GM12878 (cell line): ENCODE measurements around the gene ABCC3. TPM values are rescaled to one million over a fixed set of nuclear protein-coding genes. Genes with fewer than 3 reads are reported as not detected.

ENCODE experiments used
- ATAC-seq: fragments of 200-7000 bp; cut with Tn5 transposase; 3 replicates; pipeline ENCODE4 v1.9.1; 2020; ENCODE audit warnings: mild to moderate bottlenecking, moderate library complexity
- BruUV-seq: library from RNA; stranded (reverse); fragments of 400-500 nt; replicated peaks from 2 replicates; lab custom pipeline; 2021; lab: Mats Ljungman, UMichigan
- CTCF ChIA-PET: fragments of 300-600 bp; sonication (Branson Sonifier 250); formaldehyde crosslinking; extraction: SDS; loops from one replicate; lab custom pipeline; 2021; ENCODE audit warnings: inconsistent platforms; lab: Yijun Ruan, JAX
- POLR2A ChIA-PET: fragments of 350-600 bp; formaldehyde crosslinking; extraction: SDS; loops from one replicate; lab custom pipeline; 2021; ENCODE audit warnings: inconsistent platforms; lab: Charles Lee
- RAD21 ChIA-PET: fragments of 300-600 bp; sonication (Branson Sonifier 250); formaldehyde crosslinking; loops from one replicate; lab custom pipeline; 2023; ENCODE audit warnings: antibody characterized with exemption; ENCODE audit not compliant: unreplicated experiment; lab: Charles Lee
- SMC1A ChIA-PET: fragments of 300-600 bp; sonication (Branson Sonifier 250); formaldehyde crosslinking; loops from one replicate; lab custom pipeline; 2023; ENCODE audit not compliant: unreplicated experiment, uncharacterized antibody; lab: Charles Lee
- DNase-seq: peaks from one replicate; pipeline ENCODE4 v3.0.0-alpha.2; 2011; ENCODE audit warnings: low read depth, low spot score
- FAIRE-seq: peaks from 3 replicates; lab custom pipeline; 2011; peaks lifted over from hg19 to GRCh38; lab: Jason Lieb, UNC
- H2AFZ ChIP-seq: 2 replicates; pipeline ENCODE4 v1.6.0; 2011; ENCODE audit warnings: low read depth, low read length, control low read depth; ENCODE audit not compliant: control insufficient read depth
- H3K27ac ChIP-seq: 2 replicates; pipeline ENCODE4 v1.5.1; 2011; ENCODE audit warnings: control low read depth; ENCODE audit not compliant: control insufficient read depth, insufficient read depth
- H3K27me3 ChIP-seq, 2 experiments: replicated peaks in 1 of 2; 2 replicates each; pipeline versions ENCODE4 v1.6.0 to v1.6.1; 2011; ENCODE audit warnings: low read length in 1 of 2; ENCODE audit not compliant: control insufficient read depth in 2 of 2, insufficient read depth in 2 of 2
- H3K36me3 ChIP-seq, 2 experiments: 2 replicates each; pipeline ENCODE4 v1.5.1; 2011; ENCODE audit warnings: low read length in 1 of 2; ENCODE audit not compliant: control insufficient read depth in 2 of 2, insufficient read depth in 2 of 2
- H3K4me1 ChIP-seq: 2 replicates; pipeline ENCODE4 v1.6.1; 2011; ENCODE audit warnings: mild to moderate bottlenecking, low read length, moderate library complexity, mixed read lengths; ENCODE audit not compliant: control insufficient read depth, insufficient read depth
- H3K4me2 ChIP-seq: 2 replicates; pipeline ENCODE4 v1.6.0; 2011; ENCODE audit warnings: control low read depth; ENCODE audit not compliant: control insufficient read depth, insufficient read depth
- H3K4me3 ChIP-seq: fragments of 200-600 bp; sonication (generic); 2 replicates; pipeline ENCODE4 v1.5.1; 2016
- H3K79me2 ChIP-seq: 2 replicates; pipeline ENCODE4 v1.6.0; 2011; ENCODE audit warnings: low read length; ENCODE audit not compliant: control insufficient read depth, insufficient read depth
- H3K9ac ChIP-seq: 2 replicates; pipeline ENCODE4 v1.8.0; 2011; ENCODE audit warnings: low read length, control low read depth, mixed read lengths; ENCODE audit not compliant: control insufficient read depth, insufficient read depth
- H3K9me3 ChIP-seq: replicated peaks from 3 replicates; pipeline ENCODE4 v1.5.1; 2011; ENCODE audit warnings: mild to moderate bottlenecking, low read length; ENCODE audit not compliant: control insufficient read depth, insufficient read depth
- H4K20me1 ChIP-seq: 2 replicates; pipeline ENCODE4 v1.6.0; 2011; ENCODE audit not compliant: control insufficient read depth, insufficient read depth
- BCLAF1 ChIP-seq: fragments of 450-650 bp; IDR thresholded peaks from 2 replicates; pipeline ENCODE4 v1.6.1; 2017; ENCODE audit warnings: antibody characterized with exemption, mild to moderate bottlenecking, moderate library complexity
- BMI1 ChIP-seq: fragments of 450-650 bp; IDR thresholded peaks from 2 replicates; pipeline ENCODE4 v1.6.1; 2016; ENCODE audit warnings: mild to moderate bottlenecking, moderate library complexity, borderline replicate concordance
- BRCA1 ChIP-seq: IDR thresholded peaks from 2 replicates; pipeline ENCODE4 v1.6.1; 2011; ENCODE audit warnings: low read depth, low read length, improper control_type of control experiment
- CBX3 ChIP-seq: fragments of 200-600 bp; sonication (generic); IDR thresholded peaks from 2 replicates; pipeline ENCODE4 v1.6.1; 2016; ENCODE audit warnings: low read depth, borderline replicate concordance
- CHD2 ChIP-seq: IDR thresholded peaks from 2 replicates; pipeline ENCODE4 v1.6.1; 2011; ENCODE audit warnings: low read depth, low read length, improper control_type of control experiment, borderline replicate concordance
- CHD4 ChIP-seq: fragments of 200-600 bp; sonication (generic); IDR thresholded peaks from 2 replicates; pipeline ENCODE4 v1.6.1; 2016; ENCODE audit warnings: mild to moderate bottlenecking
- EED ChIP-seq: sonication (generic); IDR thresholded peaks from 2 replicates; pipeline ENCODE4 v1.6.1; 2016; ENCODE audit warnings: antibody characterized with exemption, low read depth
- IKZF1 ChIP-seq: fragments of 450-650 bp; conservative IDR thresholded peaks from 2 replicates; pipeline ENCODE4 v1.6.1; 2017; ENCODE audit warnings: antibody characterized with exemption, mild to moderate bottlenecking
- MYC ChIP-seq: IDR thresholded peaks from 2 replicates; pipeline ENCODE4 v1.6.1; 2011; ENCODE audit warnings: mild to moderate bottlenecking, low read length, moderate library complexity, inconsistent platforms; ENCODE audit not compliant: insufficient read depth, insufficient replicate concordance, insufficient read length, severe bottlenecking
- RFX5 ChIP-seq: IDR thresholded peaks from 2 replicates; pipeline ENCODE4 v1.6.1; 2011; ENCODE audit warnings: low read depth, low read length, improper control_type of control experiment
- RUNX3 ChIP-seq: IDR thresholded peaks from 2 replicates; pipeline ENCODE4 v1.6.1; 2012; ENCODE audit warnings: low read length, inconsistent platforms
- SIN3A ChIP-seq: IDR thresholded peaks from 2 replicates; pipeline ENCODE4 v1.6.1; 2012; ENCODE audit warnings: low read depth, low read length, improper control_type of control experiment
- SREBF1 ChIP-seq: IDR thresholded peaks from 2 replicates; pipeline ENCODE4 v1.6.1; 2012; ENCODE audit warnings: mild to moderate bottlenecking, low read length
- ZBED1 ChIP-seq: IDR thresholded peaks from 2 replicates; pipeline ENCODE4 v1.6.1; 2016; ENCODE audit warnings: borderline replicate concordance
- WGBS: methylation state at CpG from one replicate; pipeline ENCODE4 v1.1.6; 2016; ENCODE audit warnings: low lambda C conversion rate; ENCODE audit not compliant: insufficient replicate concordance, insufficient coverage; ENCODE audit errors: missing lambda C conversion rate; 5-methylcytosine and 5-hydroxymethylcytosine counted together
- in situ Hi-C: fragments of 300-500 bp; cut with MboI; formaldehyde crosslinking; loops from 9 replicates; pipeline ENCODE4 v1.14.3; 2018; ENCODE audit warnings: mixed read lengths
- intact Hi-C: fragments of 100-400 bp; cut with micrococcal nuclease; formaldehyde crosslinking; loops from one replicate; pipeline ENCODE4 v1.14.2; 2022; ENCODE audit not compliant: unreplicated experiment
- polyA plus RNA-seq, 11 experiments: library from polyadenylated mRNA; depleted of rRNA in 4 of 11; unstranded in 6 of 11; stranded (reverse) in 5 of 11; fragments of >200 nt; fragmentation: Nextera tagmentation in 4 of 11; fragmentation: Illumina TruSeq in 1 of 11; extraction: Ambion mirVana in 4 of 11; extraction: Trizol in 1 of 11; gene quantifications; 1 replicate in 1 of 11; 2 replicates in 10 of 11; pipeline versions ENCODE4 v1.2.1 to v1.2.3, GENCODE V29; 2011 to 2016; ENCODE audit warnings: inconsistent platforms in 2 of 11, missing spikeins in 2 of 11, low read depth in 1 of 11
- total RNA-seq, 4 experiments: library from RNA; depleted of rRNA in 3 of 4; stranded (reverse); fragments of >200 nt in 3 of 4; fragmentation: Illumina TruSeq in 1 of 4; extraction: Trizol in 1 of 4; gene quantifications; 2 replicates each; pipeline versions ENCODE4 v1.2.1 to v1.2.3, GENCODE V29; 2013 to 2021
- TF ChIP-seq, protein P1 (sequence below): IDR thresholded peaks from 2 replicates; pipeline ENCODE4 v1.6.1; 2012; ENCODE audit warnings: improper control_type of control experiment, low read depth, low read length; ENCODE audit not compliant: insufficient replicate concordance
- TF ChIP-seq, protein P2 (sequence below): IDR thresholded peaks from 2 replicates; pipeline ENCODE4 v1.6.1; 2012; ENCODE audit warnings: low read depth, low read length, improper control_type of control experiment

The ABCC3 gene
- total and polyA plus RNA-seq, 10 of the 15 experiments (the other 5 are each of a cell fraction or from before 2014, with no cell fraction given), result 0.21 to 2.3 (median 0.71) TPM; not detected in 6

DNA sequence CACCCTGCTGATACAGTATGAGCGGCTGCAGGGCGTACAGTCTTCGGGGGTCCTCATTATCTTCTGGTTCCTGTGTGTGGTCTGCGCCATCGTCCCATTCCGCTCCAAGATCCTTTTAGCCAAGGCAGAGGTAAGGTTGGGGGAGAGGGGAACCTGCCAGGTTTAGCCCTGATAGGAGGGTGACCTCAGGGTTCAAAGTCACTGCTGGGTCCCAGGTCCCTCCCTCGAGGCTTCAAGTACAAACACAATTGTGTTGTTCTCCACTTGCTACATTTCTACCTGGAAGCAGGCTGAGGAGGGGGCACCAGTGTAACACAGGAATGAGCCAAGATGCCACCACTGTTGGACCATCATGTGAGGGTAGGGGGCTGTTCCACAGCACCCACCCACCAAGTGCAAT lies 22.4 kb downstream of the ABCC3 start (continued):
- TF ChIP-seq IKZF1, result no peak
- TF ChIP-seq BRCA1, result no peak
- TF ChIP-seq RUNX3, result no peak
- TF ChIP-seq, protein P1, sequence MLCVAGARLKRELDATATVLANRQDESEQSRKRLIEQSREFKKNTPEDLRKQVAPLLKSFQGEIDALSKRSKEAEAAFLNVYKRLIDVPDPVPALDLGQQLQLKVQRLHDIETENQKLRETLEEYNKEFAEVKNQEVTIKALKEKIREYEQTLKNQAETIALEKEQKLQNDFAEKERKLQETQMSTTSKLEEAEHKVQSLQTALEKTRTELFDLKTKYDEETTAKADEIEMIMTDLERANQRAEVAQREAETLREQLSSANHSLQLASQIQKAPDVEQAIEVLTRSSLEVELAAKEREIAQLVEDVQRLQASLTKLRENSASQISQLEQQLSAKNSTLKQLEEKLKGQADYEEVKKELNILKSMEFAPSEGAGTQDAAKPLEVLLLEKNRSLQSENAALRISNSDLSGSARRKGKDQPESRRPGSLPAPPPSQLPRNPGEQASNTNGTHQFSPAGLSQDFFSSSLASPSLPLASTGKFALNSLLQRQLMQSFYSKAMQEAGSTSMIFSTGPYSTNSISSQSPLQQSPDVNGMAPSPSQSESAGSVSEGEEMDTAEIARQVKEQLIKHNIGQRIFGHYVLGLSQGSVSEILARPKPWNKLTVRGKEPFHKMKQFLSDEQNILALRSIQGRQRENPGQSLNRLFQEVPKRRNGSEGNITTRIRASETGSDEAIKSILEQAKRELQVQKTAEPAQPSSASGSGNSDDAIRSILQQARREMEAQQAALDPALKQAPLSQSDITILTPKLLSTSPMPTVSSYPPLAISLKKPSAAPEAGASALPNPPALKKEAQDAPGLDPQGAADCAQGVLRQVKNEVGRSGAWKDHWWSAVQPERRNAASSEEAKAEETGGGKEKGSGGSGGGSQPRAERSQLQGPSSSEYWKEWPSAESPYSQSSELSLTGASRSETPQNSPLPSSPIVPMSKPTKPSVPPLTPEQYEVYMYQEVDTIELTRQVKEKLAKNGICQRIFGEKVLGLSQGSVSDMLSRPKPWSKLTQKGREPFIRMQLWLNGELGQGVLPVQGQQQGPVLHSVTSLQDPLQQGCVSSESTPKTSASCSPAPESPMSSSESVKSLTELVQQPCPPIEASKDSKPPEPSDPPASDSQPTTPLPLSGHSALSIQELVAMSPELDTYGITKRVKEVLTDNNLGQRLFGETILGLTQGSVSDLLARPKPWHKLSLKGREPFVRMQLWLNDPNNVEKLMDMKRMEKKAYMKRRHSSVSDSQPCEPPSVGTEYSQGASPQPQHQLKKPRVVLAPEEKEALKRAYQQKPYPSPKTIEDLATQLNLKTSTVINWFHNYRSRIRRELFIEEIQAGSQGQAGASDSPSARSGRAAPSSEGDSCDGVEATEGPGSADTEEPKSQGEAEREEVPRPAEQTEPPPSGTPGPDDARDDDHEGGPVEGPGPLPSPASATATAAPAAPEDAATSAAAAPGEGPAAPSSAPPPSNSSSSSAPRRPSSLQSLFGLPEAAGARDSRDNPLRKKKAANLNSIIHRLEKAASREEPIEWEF, result no peak
- no peak for TF ChIP-seq ZBED1
- no peak for TF ChIP-seq SREBF1

DNA sequence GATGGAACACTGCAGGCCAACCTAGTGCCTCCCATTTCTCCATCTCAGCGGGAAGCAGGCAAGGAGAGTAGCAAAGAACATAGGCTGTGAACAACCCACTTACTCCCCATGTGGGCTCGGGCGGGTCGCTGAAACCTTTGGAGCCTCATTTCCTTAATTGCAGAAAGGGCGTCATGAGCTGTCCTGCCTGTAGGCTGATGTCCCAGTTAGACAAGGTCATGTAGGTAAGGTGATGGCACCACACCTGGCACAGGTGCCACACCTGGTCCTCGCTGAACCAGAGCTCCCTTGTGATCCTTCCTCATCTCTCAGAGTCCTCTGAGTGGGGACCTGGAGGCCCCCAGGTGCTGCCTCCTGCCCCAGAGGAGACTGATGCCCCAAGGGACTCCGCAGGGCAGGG lies 22.9 kb downstream of the ABCC3 start:
- no peak overlapping the region for H3K4me2 ChIP-seq
- no peak overlapping the region for H3K27ac ChIP-seq
- H3K36me3 ChIP-seq, result no peaks in the 10 kb centered on the region
- ATAC-seq, result no peak
- in situ Hi-C loops (no loop called here), intact Hi-C loops (no loop called here)
- no peaks in the 10 kb centered on the region for H4K20me1 ChIP-seq
- DNase-seq, result no peak
- ChIA-PET RAD21 (no interaction called here), CTCF (no interaction called here), SMC1A (no interaction called here), POLR2A (no interaction called here)
- BruUV-seq, result no TSS peak
- H3K79me2 ChIP-seq, result no peaks in the 10 kb centered on the region
- H3K4me1 ChIP-seq, result no peaks in the 10 kb centered on the region
- H3K9ac ChIP-seq, result no peak overlapping the region
- TF ChIP-seq EED (no peak), CBX3 (no peak), MYC (no peak), RFX5 (no peak), CHD4 (no peak), BCLAF1 (no peak), BMI1 (no peak), SIN3A (no peak), CHD2 (no peak)
- TF ChIP-seq, protein P2, sequence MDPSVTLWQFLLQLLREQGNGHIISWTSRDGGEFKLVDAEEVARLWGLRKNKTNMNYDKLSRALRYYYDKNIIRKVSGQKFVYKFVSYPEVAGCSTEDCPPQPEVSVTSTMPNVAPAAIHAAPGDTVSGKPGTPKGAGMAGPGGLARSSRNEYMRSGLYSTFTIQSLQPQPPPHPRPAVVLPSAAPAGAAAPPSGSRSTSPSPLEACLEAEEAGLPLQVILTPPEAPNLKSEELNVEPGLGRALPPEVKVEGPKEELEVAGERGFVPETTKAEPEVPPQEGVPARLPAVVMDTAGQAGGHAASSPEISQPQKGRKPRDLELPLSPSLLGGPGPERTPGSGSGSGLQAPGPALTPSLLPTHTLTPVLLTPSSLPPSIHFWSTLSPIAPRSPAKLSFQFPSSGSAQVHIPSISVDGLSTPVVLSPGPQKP, result no peak
- no peaks in the 10 kb centered on the region for H3K27me3 ChIP-seq
- peaks cover 2% of the 10 kb centered on the region; the same call in 1 of the 3 replicates for H3K9me3 ChIP-seq
- no peak overlapping the region for H2AFZ ChIP-seq
- no peak overlapping the region for H3K4me3 ChIP-seq
- WGBS, result 47% methylated on average over 7 of the region's 7 CpGs
- FAIRE-seq, result no peak
